ENCODE measurements around the gene FBRSL1. TPM values are rescaled to one million over a fixed set of nuclear protein-coding genes. Genes with fewer than 3 reads are reported as not detected.

The FBRSL1 gene
- total RNA-seq, 1 experiment from 2014 or later = 12.6 TPM

- DNase-seq (ENCODE audit: low spot score) = no peak
These were observed 21.0 kb downstream of the FBRSL1 start for GRCh38 chr12:132510746-132511477.

- DNase-seq (ENCODE audit: low spot score) = no peak
These were observed 21.7 kb downstream of the FBRSL1 start for GRCh38 chr12:132511516-132512196.

GRCh38 chr12:132512197-132513069 lies 22.5 kb downstream of the FBRSL1 start:
- no peak for DNase-seq (ENCODE audit: low spot score)

DNA sequence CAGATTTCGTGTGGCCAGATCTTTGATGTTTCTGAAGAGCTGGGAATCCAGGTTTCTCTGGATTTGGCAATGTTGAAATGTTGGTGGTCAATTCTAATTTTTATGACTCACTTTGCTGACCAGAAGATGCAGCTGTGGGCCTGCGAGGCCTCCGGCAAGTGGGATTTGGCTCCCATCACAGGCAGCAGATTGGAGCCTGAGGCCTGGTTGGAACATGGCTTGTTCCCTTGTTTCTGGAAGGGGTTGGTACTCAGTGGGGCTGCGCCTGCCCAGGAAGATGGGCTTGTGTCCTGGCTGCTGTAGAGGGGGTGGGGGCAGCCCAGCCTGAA lies 23.1 kb downstream of the FBRSL1 start:
- DNase-seq (ENCODE audit: low spot score) = no peak

GRCh38 chr12:132513458-132514135 lies 23.6 kb downstream of the FBRSL1 start:
- no peak for DNase-seq (ENCODE audit: low spot score)

- DNase-seq (ENCODE audit: low spot score) = no peak
These were observed 24.4 kb downstream of the FBRSL1 start for GRCh38 chr12:132514216-132514820.

DNA sequence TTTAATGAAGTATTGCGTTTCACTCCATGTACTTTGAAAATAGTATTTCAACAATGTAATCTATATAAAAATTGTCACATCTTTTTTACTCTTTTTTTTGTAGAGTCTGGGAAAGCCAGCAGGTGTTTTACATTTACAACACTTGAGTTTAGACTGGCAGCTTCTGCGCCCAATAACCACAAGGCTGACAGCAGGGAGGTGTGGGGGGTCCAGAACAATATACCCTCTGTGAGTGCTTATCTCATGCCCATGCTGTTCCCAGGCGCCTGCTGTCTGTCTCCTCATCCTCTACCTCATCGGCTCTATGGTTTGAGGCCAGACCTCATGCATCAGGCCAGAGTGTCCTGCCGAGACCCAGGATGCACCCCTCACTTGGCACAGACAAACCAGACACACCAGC lies 24.9 kb downstream of the FBRSL1 start:
- no peak for DNase-seq (ENCODE audit: low spot score)

DNA sequence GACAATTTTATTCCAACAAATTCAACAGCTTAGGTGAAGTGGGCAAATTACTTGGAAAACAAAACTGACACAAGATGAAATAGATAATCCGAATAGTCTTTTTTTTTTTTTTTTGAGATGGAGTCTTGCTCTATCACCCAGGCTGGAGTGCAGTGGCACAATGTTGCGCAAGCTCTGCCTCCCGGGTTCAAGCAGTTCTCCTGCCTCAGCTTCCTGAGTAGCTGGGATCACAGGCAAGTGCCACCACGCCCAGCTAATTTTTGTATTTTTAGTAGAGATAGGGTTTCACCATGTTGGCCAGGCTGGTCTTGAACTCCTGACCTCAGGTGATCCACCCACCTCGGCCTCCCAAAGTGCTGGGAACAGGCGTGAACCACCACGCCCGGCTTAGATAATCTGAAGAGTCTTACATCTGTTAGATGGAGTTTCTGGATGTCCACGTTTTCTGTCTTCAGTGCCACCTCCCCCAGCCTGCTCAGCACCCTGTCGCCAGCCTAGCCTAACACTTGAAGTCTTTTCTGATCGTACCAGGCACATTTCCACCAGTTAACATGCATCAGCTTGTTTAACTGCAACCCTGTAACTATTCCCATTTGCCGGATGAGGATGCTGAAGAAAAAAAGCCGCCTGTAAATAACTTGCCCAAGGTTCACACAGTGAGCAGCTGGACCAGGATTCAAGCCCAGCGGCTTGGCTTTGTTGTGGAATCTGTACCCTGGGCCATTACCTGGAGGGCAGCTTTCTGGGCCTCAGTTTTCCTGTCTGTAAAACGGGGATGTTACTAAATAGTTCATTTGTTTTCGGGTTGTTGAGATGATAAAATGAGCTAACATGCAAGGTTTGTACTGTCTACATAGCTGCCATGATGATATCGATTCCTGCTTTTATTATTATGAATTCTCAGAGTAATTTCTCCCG lies 26.4 kb downstream of the FBRSL1 start:
- DNase-seq (ENCODE audit: low spot score) = no peak

DNA sequence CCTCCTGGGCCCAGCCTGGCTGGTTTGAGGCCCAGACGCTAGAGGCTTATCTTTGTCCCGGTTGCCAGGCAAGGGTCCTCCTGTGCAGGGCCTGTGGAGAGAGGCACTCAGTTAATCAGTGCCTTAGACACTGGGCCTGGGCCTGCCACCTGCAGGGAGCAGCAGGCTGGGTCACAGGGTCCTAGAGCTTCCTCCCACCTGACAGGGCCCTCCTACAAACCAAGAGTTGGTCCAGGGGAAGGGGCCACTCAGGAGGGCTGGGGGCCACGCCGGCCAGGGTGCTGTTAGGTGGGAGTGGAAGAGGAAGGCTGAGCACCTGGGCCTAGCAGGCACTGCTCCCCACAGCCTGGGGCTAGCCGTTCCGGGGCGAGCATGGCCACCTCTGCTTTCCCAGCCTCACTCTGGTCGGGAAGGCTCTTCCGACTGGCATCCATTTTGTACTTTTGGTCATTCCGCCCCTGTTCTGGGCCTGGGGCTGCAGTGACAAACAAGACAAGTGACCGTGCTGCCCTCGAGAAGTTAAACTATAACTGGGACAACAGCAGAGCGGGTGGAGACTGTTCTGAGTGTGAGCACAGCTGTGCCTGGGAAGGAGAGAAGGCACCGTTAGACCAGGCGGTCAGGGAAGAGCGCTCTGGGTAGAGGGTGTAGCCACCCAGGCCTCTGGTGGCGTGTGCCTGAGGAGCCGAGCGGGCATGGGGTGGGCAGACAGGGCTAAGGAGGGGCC lies 27.2 kb downstream of the FBRSL1 start:
- DNase-seq (ENCODE audit: low spot score) = no peak

DNA sequence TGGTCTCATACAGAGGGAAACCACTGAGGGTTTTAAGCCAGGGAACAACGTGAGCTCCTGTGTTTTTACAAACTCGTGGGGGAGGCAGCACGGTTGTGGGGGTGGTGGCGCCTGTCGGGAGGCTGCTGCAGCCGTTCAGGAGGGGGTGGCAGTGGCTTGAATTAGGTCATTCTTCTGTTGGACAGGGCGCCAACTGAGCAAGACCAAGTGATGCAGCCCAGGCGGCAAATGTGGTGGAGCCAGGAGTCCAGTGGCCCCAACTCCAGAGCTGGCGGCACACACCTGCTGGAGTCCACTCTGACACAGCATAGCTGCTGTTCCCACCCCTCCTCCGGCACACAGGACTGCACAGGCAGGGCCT lies 27.8 kb downstream of the FBRSL1 start:
- no peak for DNase-seq (ENCODE audit: low spot score)

DNA sequence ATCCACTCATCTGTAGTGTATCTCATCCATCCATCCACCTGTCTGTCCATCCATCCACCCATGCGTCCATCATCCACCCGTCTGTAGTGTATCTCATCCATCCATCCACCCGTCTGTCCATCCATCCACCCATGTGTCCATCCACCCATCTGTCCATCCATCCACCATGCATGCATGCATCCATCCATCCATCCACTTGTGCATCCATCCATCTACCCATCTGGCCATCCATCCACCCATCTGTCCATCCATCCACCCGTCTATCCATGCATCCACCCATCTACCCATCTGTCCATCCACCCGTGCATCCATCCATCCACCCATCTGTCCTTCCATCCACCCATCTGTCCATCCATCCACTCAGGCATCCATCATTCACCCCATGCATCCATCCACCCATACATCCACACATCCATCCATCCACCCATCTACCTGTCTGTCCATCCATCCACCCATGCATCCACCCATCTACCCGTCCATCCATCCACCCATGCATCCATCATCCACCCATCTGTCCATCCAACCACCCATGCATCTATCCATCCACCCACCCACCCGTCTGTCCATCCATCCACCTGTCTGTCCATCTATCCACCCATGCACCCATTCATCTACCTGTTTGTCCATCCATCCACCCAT lies 28.5 kb downstream of the FBRSL1 start:
- DNase-seq (ENCODE audit: low spot score) = no peak

- DNase-seq (ENCODE audit: low spot score) = no peak
These were observed 30.7 kb downstream of the FBRSL1 start for GRCh38 chr12:132520421-132521199.

DNA sequence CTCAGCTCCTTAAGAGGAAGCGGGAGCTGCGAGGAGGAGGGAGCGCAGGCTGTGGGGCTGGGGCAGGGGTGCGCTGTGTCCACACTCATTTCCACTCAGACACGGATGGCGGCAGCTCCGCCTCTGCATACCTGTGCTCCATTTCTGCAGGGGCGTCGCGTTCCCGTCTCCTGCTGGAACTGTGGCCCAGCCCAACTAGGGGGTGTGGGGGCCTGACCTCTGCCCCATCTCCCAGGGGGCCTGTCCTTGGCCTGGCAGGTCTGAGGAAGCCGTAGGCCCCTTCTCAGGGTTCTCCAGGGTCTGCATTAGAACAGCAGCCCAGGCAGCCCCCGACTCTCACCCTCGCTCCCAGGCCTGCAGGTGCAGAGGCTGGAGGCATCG lies 31.2 kb downstream of the FBRSL1 start:
- no peak for DNase-seq (ENCODE audit: low spot score)

GRCh38 chr12:132521712-132522292 lies 31.9 kb downstream of the FBRSL1 start:
- no peak for DNase-seq (ENCODE audit: low spot score)

- DNase-seq (ENCODE audit: low spot score) = peak; percentile 35
These were observed 32.8 kb downstream of the FBRSL1 start for GRCh38 chr12:132522592-132523380.

- peak; percentile 66 for DNase-seq (ENCODE audit: low spot score)
These were observed 33.8 kb downstream of the FBRSL1 start for GRCh38 chr12:132523576-132524331.

DNA sequence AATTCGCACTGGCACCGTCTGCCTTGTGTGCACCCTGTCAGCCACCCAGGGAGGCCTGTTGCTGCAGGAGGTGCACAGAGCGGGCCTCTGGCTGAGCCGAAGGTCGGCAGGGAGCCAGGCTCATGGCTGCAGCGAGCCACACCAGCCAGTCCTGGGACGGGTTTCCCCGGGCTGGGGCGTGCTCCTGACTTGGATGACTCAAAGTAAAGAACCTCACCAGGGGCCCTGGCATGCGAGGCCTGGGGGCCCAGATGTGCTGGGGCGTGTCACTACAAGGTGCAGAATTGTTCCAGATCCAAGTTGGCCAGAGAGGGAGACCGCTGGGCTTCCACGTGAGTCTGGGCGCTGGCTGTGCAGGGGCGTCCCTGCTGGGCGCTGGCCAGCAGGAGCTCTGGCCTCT lies 34.5 kb downstream of the FBRSL1 start:
- peak; percentile 92 for DNase-seq (ENCODE audit: low spot score)

All from A172 (cell line).